ENCODE data around the gene SLIT3.

The SLIT3 gene

GRCh38 chr5:168721002-168721753 is 579.8 kb downstream of the SLIT3 start:
- H3K4me1 ChIP-seq (ENCODE audit: insufficient read depth, low read length) = no peaks in the 10 kb centered on the region
- DNase-seq (no peak), ATAC-seq (ENCODE audit: insufficient read depth, low read depth) (no peak)
- TF ChIP-seq EZH2 (IDR thresholded peaks at IDR 0.05; ENCODE audit: borderline replicate concordance, low read depth, low read length, severe bottlenecking) = no peak
- TF ChIP-seq, protein P1, sequence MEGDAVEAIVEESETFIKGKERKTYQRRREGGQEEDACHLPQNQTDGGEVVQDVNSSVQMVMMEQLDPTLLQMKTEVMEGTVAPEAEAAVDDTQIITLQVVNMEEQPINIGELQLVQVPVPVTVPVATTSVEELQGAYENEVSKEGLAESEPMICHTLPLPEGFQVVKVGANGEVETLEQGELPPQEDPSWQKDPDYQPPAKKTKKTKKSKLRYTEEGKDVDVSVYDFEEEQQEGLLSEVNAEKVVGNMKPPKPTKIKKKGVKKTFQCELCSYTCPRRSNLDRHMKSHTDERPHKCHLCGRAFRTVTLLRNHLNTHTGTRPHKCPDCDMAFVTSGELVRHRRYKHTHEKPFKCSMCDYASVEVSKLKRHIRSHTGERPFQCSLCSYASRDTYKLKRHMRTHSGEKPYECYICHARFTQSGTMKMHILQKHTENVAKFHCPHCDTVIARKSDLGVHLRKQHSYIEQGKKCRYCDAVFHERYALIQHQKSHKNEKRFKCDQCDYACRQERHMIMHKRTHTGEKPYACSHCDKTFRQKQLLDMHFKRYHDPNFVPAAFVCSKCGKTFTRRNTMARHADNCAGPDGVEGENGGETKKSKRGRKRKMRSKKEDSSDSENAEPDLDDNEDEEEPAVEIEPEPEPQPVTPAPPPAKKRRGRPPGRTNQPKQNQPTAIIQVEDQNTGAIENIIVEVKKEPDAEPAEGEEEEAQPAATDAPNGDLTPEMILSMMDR (IDR thresholded peaks at IDR 0.05; ENCODE audit: borderline replicate concordance, extremely low read depth, low read length, poor library complexity, severe bottlenecking) = no peak
- no peak overlapping the region for H3K27ac ChIP-seq (ENCODE audit: low read length)
- no peak overlapping the region for H3K4me2 ChIP-seq (ENCODE audit: insufficient read depth, low read length)
- no peak overlapping the region for H3K4me3 ChIP-seq (ENCODE audit: low read depth in 1 of 2, low read length in 2 of 2)
- H3K9me3 ChIP-seq (ENCODE audit: insufficient read depth, low read length, severe bottlenecking) = no peaks in the 10 kb centered on the region
- H3K79me2 ChIP-seq (ENCODE audit: insufficient read depth, low read length) = no peaks in the 10 kb centered on the region
- no peaks in the 10 kb centered on the region for H3K27me3 ChIP-seq (ENCODE audit: insufficient read depth, low read length, poor library complexity)
- H4K20me1 ChIP-seq (ENCODE audit: insufficient read depth, low read length) = no peaks in the 10 kb centered on the region
- no peak overlapping the region for H3K9ac ChIP-seq (ENCODE audit: low read depth, low read length)
- H3K36me3 ChIP-seq (ENCODE audit: insufficient read depth, low read length) = no peaks in the 10 kb centered on the region
- H2AFZ ChIP-seq (ENCODE audit: low read depth, low read length) = no peak overlapping the region

GRCh38 chr5:168720575-168720974 is 580.4 kb downstream of the SLIT3 start:
- H2AFZ ChIP-seq (ENCODE audit: low read depth, low read length) = no peak overlapping the region
- H3K79me2 ChIP-seq (ENCODE audit: insufficient read depth, low read length) = no peaks in the 10 kb centered on the region
- H4K20me1 ChIP-seq (ENCODE audit: insufficient read depth, low read length) = no peaks in the 10 kb centered on the region
- H3K27ac ChIP-seq (ENCODE audit: low read length) = no peak overlapping the region
- H3K36me3 ChIP-seq (ENCODE audit: insufficient read depth, low read length) = no peaks in the 10 kb centered on the region
- H3K4me1 ChIP-seq (ENCODE audit: insufficient read depth, low read length) = no peaks in the 10 kb centered on the region
- no peak overlapping the region for H3K4me2 ChIP-seq (ENCODE audit: insufficient read depth, low read length)
- no peaks in the 10 kb centered on the region for H3K9me3 ChIP-seq (ENCODE audit: insufficient read depth, low read length, severe bottlenecking)
- no peaks in the 10 kb centered on the region for H3K27me3 ChIP-seq (ENCODE audit: insufficient read depth, low read length, poor library complexity)
- ATAC-seq (ENCODE audit: insufficient read depth, low read depth) = no peak
- H3K9ac ChIP-seq (ENCODE audit: low read depth, low read length) = no peak overlapping the region
- no peak overlapping the region for H3K4me3 ChIP-seq (ENCODE audit: low read depth in 1 of 2, low read length in 2 of 2)
- no peak for TF ChIP-seq EZH2 (IDR thresholded peaks at IDR 0.05; ENCODE audit: borderline replicate concordance, low read depth, low read length, severe bottlenecking)
- TF ChIP-seq, protein P1 (IDR thresholded peaks at IDR 0.05; ENCODE audit: borderline replicate concordance, extremely low read depth, low read length, poor library complexity, severe bottlenecking) = no peak
- DNase-seq = no peak

DNA sequence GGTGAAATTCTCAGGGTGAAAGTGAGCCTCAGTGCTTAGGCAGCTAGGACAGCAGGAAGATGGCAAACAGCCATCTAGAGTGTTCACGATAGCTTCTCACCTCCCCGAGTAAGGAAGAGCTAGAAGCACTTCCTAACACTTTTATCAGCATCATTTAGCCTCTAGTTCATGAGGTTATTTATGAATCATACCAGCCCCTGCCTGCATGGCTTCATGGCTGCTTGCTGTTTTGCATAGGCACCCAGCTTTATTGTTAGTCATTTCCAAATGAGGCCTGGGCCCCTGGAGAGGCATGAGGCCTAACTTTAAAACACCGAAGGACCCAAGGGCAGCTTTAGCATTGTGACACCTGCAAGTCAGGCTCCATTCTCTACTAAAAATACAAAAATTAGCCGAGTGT is 586.9 kb downstream of the SLIT3 start:
- no peak overlapping the region for H3K9ac ChIP-seq (ENCODE audit: low read depth, low read length)
- H3K4me2 ChIP-seq (ENCODE audit: insufficient read depth, low read length) = no peak overlapping the region
- H3K27me3 ChIP-seq (ENCODE audit: insufficient read depth, low read length, poor library complexity) = no peaks in the 10 kb centered on the region
- no peaks in the 10 kb centered on the region for H3K79me2 ChIP-seq (ENCODE audit: insufficient read depth, low read length)
- no peak overlapping the region for H2AFZ ChIP-seq (ENCODE audit: low read depth, low read length)
- no peaks in the 10 kb centered on the region for H4K20me1 ChIP-seq (ENCODE audit: insufficient read depth, low read length)
- no peaks in the 10 kb centered on the region for H3K4me1 ChIP-seq (ENCODE audit: insufficient read depth, low read length)
- no peak overlapping the region for H3K4me3 ChIP-seq (ENCODE audit: low read depth in 1 of 2, low read length in 2 of 2)
- TF ChIP-seq, protein P1 (IDR thresholded peaks at IDR 0.05; ENCODE audit: borderline replicate concordance, extremely low read depth, low read length, poor library complexity, severe bottlenecking) = no peak
- no peak for TF ChIP-seq EZH2 (IDR thresholded peaks at IDR 0.05; ENCODE audit: borderline replicate concordance, low read depth, low read length, severe bottlenecking)
- no peaks in the 10 kb centered on the region for H3K36me3 ChIP-seq (ENCODE audit: insufficient read depth, low read length)
- DNase-seq (no peak), ATAC-seq (ENCODE audit: insufficient read depth, low read depth) (no peak)
- no peak overlapping the region for H3K27ac ChIP-seq (ENCODE audit: low read length)
- no peaks in the 10 kb centered on the region for H3K9me3 ChIP-seq (ENCODE audit: insufficient read depth, low read length, severe bottlenecking)

All from DND-41 (cell line).